SU-DHL-6 (cell line): Measurements from ENCODE around the gene PKNOX2.

ENCODE experiments used
- EZH2phosphoT487 ChIP-seq: fragments of 200-600 bp; sonication (generic), shearing (Covaris generic); conservative IDR thresholded peaks from 2 replicates; pipeline ENCODE4 v1.6.1; 2018; ENCODE audit warnings: mild to moderate bottlenecking, antibody characterized with exemption, low read length, moderate library complexity, mixed read lengths
- TF ChIP-seq, protein P1 (sequence below): fragments of 200-600 bp; sonication (generic); IDR thresholded peaks from one replicate; pipeline ENCODE4 v1.5.1; 2017; ENCODE audit warnings: antibody characterized with exemption, mild to moderate bottlenecking, low read length, moderate library complexity; ENCODE audit not compliant: insufficient read depth, poor library complexity, severe bottlenecking

GRCh38 chr11:125343718-125344131 lies 179.2 kb downstream of the PKNOX2 start:
- TF ChIP-seq, protein P1, sequence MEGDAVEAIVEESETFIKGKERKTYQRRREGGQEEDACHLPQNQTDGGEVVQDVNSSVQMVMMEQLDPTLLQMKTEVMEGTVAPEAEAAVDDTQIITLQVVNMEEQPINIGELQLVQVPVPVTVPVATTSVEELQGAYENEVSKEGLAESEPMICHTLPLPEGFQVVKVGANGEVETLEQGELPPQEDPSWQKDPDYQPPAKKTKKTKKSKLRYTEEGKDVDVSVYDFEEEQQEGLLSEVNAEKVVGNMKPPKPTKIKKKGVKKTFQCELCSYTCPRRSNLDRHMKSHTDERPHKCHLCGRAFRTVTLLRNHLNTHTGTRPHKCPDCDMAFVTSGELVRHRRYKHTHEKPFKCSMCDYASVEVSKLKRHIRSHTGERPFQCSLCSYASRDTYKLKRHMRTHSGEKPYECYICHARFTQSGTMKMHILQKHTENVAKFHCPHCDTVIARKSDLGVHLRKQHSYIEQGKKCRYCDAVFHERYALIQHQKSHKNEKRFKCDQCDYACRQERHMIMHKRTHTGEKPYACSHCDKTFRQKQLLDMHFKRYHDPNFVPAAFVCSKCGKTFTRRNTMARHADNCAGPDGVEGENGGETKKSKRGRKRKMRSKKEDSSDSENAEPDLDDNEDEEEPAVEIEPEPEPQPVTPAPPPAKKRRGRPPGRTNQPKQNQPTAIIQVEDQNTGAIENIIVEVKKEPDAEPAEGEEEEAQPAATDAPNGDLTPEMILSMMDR, result no peak
- no peak for TF ChIP-seq EZH2phosphoT487
